Measurements from ENCODE around the gene LYPLA2. TPM values are rescaled to one million over a fixed set of nuclear protein-coding genes. Genes with fewer than 3 reads are reported as not detected.

Gene LYPLA2
- total and polyA plus RNA-seq, 2 donors (not counting 3 experiments of a cell fraction or from before 2014, with no cell fraction given) = 110 to 137 TPM

GRCh38 chr1:23752909-23753308 lies 38.0 kb upstream of the LYPLA2 start:
- POLR2A ChIA-PET = no interaction called here
- intact Hi-C loops (cut with micrococcal nuclease) (no loop called here), dilution Hi-C loops (cut with MboI; ENCODE audit: extremely low pct_ligation_motif_present, low sequenced_read_pairs) (no loop called here)
- TF ChIP-seq MYC (IDR thresholded peaks at IDR 0.05; ENCODE audit: low read depth, low read length) = no peak
- no peak for TF ChIP-seq CTCF (IDR thresholded peaks at IDR 0.05; ENCODE audit: extremely low read depth in 1 of 2, insufficient read depth in 1 of 2, low read depth in 1 of 2, low read length in 2 of 2)
- TF ChIP-seq POLR2A (IDR thresholded peaks at IDR 0.05; ENCODE audit: low read depth, low read length) = no peak
- TF ChIP-seq EZH2 (IDR thresholded peaks at IDR 0.05; ENCODE audit: borderline replicate concordance, low read depth, low read length, severe bottlenecking) = no peak
- no peak for TF ChIP-seq POLR2AphosphoS5 (IDR thresholded peaks at IDR 0.05; ENCODE audit: insufficient read depth, low read depth, low read length)
- no peak for TF ChIP-seq GATA2 (IDR thresholded peaks at IDR 0.05; ENCODE audit: insufficient read depth, insufficient read length, low read depth, low read length)
- TF ChIP-seq JUN (IDR thresholded peaks at IDR 0.05; ENCODE audit: borderline replicate concordance, insufficient read depth, insufficient read length, low read depth) = no peak
- no peak for TF ChIP-seq FOS (IDR thresholded peaks at IDR 0.05; ENCODE audit: borderline replicate concordance, insufficient read depth, low read length)
- no peak for TF ChIP-seq MAX (IDR thresholded peaks at IDR 0.05; ENCODE audit: insufficient read depth, insufficient read length)
- Histone ChIP-seq H3K4me3 (replicated peaks in 1 of 3; ENCODE audit: insufficient read depth in 1 of 3, low read depth in 1 of 3, low read length in 3 of 3) (no peak overlapping the region), H3K9ac (replicated peaks; ENCODE audit: extremely low read depth, insufficient read depth, low read length) (no peak overlapping the region), H3K9me3 (replicated peaks; ENCODE audit: control insufficient read depth, insufficient read depth, low read length) (no peaks in the 10 kb centered on the region), H3K4me1 (ENCODE audit: control insufficient read depth, extremely low read depth, insufficient read depth, low read length) (no peaks in the 10 kb centered on the region), H3K27ac (ENCODE audit: insufficient read depth, low read depth, low read length) (no peak overlapping the region), H2AFZ (ENCODE audit: low read depth, low read length) (no peak overlapping the region), H3K36me3 (ENCODE audit: control insufficient read depth in 2 of 2, extremely low read depth in 1 of 2, insufficient read depth in 2 of 2, low read length in 2 of 2) (peaks cover 56 to 62% of the 10 kb centered on the region in 2 experiments), H3K4me2 (ENCODE audit: insufficient read depth, low read length) (no peak overlapping the region), H4K20me1 (replicated peaks; ENCODE audit: control insufficient read depth, extremely low read depth, insufficient read depth, low read length) (peaks cover 8% of the 10 kb centered on the region), H3K79me2 (ENCODE audit: control insufficient read depth, insufficient read depth, low read length) (peaks cover 31% of the 10 kb centered on the region), H3K9me1 (replicated peaks; ENCODE audit: control insufficient read depth, extremely low read depth, insufficient read depth, low read length) (no peaks in the 10 kb centered on the region), H3K27me3 (ENCODE audit: control insufficient read depth in 2 of 2, insufficient read depth in 2 of 2, low read length in 2 of 2) (no peaks in the 10 kb centered on the region)
- FAIRE-seq = no peak
- BruUV-seq (replicated peaks) = no TSS peak
- CTCF ChIA-PET = no interaction called here
- no peak for DNase-seq (ENCODE audit: low read depth, low spot score)
